GM23338 (cell line): ENCODE measurements around the gene TLR5. TPM values are rescaled to one million over a fixed set of nuclear protein-coding genes. Genes with fewer than 3 reads are reported as not detected.

Source experiments
- ATAC-seq: fragments of 200-7000 bp; cut with Tn5 transposase; 3 replicates; pipeline ENCODE4 v1.9.1; 2020
- DNase-seq: peaks from one replicate; pipeline ENCODE4 v3.0.0-alpha.2; 2015; ENCODE audit warnings: low spot score
- H2AFZ ChIP-seq: fragments of 200-600 bp; sonication (generic); 2 replicates; pipeline ENCODE4 v1.8.0; 2016; ENCODE audit warnings: antibody characterized with exemption, mild to moderate bottlenecking, moderate library complexity
- H3F3A ChIP-seq: fragments of 200-600 bp; sonication (generic); replicated peaks from 2 replicates; pipeline ENCODE4 v1.8.0; 2017; ENCODE audit warnings: antibody characterized with exemption, mixed run types, low read depth
- H3K27ac ChIP-seq: fragments of 200-600 bp; sonication (generic); 2 replicates; pipeline ENCODE4 v1.6.1; 2016; ENCODE audit warnings: low read depth
- H3K27me3 ChIP-seq: fragments of 200-600 bp; sonication (generic); 2 replicates; pipeline ENCODE4 v1.8.0; 2016; ENCODE audit warnings: mild to moderate bottlenecking, mixed run types, moderate library complexity; ENCODE audit not compliant: insufficient read depth
- H3K36me3 ChIP-seq: fragments of 200-600 bp; sonication (generic); 2 replicates; pipeline ENCODE4 v1.8.0; 2016; ENCODE audit warnings: mild to moderate bottlenecking; ENCODE audit not compliant: insufficient read depth
- H3K4me1 ChIP-seq: fragments of 200-600 bp; sonication (generic); 2 replicates; pipeline ENCODE4 v1.8.0; 2016; ENCODE audit warnings: mild to moderate bottlenecking, moderate library complexity; ENCODE audit not compliant: insufficient read depth
- H3K4me2 ChIP-seq: fragments of 200-600 bp; sonication (generic); 2 replicates; pipeline ENCODE4 v1.7.1; 2017; ENCODE audit warnings: mixed run types
- H3K4me3 ChIP-seq: fragments of 200-600 bp; sonication (generic); 2 replicates; pipeline ENCODE4 v1.6.1; 2016; ENCODE audit warnings: mixed run types
- H3K79me2 ChIP-seq: fragments of 200-600 bp; sonication (generic); replicated peaks from 2 replicates; pipeline ENCODE4 v1.8.0; 2017; ENCODE audit warnings: mild to moderate bottlenecking; ENCODE audit not compliant: insufficient read depth
- H3K9me2 ChIP-seq: fragments of 200-600 bp; sonication (generic); 2 replicates; pipeline ENCODE4 v1.8.0; 2017; ENCODE audit not compliant: insufficient read depth
- H4K20me1 ChIP-seq: fragments of 200-600 bp; sonication (generic); replicated peaks from 2 replicates; pipeline ENCODE4 v1.8.0; 2017; ENCODE audit warnings: mild to moderate bottlenecking; ENCODE audit not compliant: insufficient read depth
- H3K27ac Mint-ChIP-seq: 2 replicates; pipeline ENCODE4 v1.8.0; 2020; ENCODE audit warnings: inconsistent platforms, mild to moderate bottlenecking, moderate library complexity, mixed read lengths
- H3K27me3 Mint-ChIP-seq: 3 replicates; pipeline ENCODE4 v1.8.0; 2022; ENCODE audit warnings: low read depth, mild to moderate bottlenecking, moderate library complexity, mixed read lengths, inconsistent platforms; ENCODE audit not compliant: insufficient read depth, poor library complexity
- H3K36me3 Mint-ChIP-seq: 3 replicates; pipeline ENCODE4 v1.8.0; 2021; ENCODE audit warnings: low read depth, mild to moderate bottlenecking, inconsistent platforms, moderate library complexity, mixed read lengths
- H3K4me1 Mint-ChIP-seq: 3 replicates; pipeline ENCODE4 v1.8.0; 2020; ENCODE audit warnings: mild to moderate bottlenecking, inconsistent platforms, mixed read lengths
- H3K4me3 Mint-ChIP-seq: 3 replicates; pipeline ENCODE4 v1.8.0; 2021; ENCODE audit warnings: moderate library complexity, mild to moderate bottlenecking, inconsistent platforms, mixed read lengths
- H3K9me3 Mint-ChIP-seq: 3 replicates; pipeline ENCODE4 v1.8.0; 2020; ENCODE audit warnings: moderate library complexity, mild to moderate bottlenecking, inconsistent platforms, mixed read lengths
- CREB1 ChIP-seq: fragments of 250-450 bp; sonication (Bioruptor Pico); IDR thresholded peaks from 2 replicates; pipeline ENCODE4 v1.5.0; 2020; ENCODE audit warnings: low read depth, mild to moderate bottlenecking, moderate library complexity
- CTCF ChIP-seq, 2 experiments: fragments of 200-600 bp in 1 of 2; sonication (generic) in 1 of 2; conservative IDR thresholded peaks; 2 replicates each; pipeline versions ENCODE4 v1.5.1 to v1.6.1; 2016 to 2017; ENCODE audit warnings: antibody characterized with exemption in 2 of 2, low read depth in 2 of 2, mild to moderate bottlenecking in 2 of 2, moderate library complexity in 1 of 2
- ETS1 ChIP-seq: IDR thresholded peaks from 2 replicates; pipeline ENCODE4 v1.6.1; 2016; ENCODE audit warnings: antibody characterized with exemption
- EZH2 ChIP-seq: fragments of 200-600 bp; sonication (generic); IDR thresholded peaks from one replicate; pipeline ENCODE4 v1.8.0; 2017; ENCODE audit warnings: antibody characterized with exemption, mild to moderate bottlenecking, low read depth; ENCODE audit not compliant: unreplicated experiment
- EZH2phosphoT487 ChIP-seq: fragments of 200-600 bp; sonication (generic); IDR thresholded peaks from one replicate; pipeline ENCODE4 v1.8.1; 2018; ENCODE audit warnings: antibody characterized with exemption; ENCODE audit not compliant: unreplicated experiment
- JUNB ChIP-seq: IDR thresholded peaks from one replicate; pipeline ENCODE4 v1.6.1; 2016; ENCODE audit warnings: antibody characterized with exemption; ENCODE audit not compliant: unreplicated experiment
- NANOG ChIP-seq: IDR thresholded peaks from 2 replicates; pipeline ENCODE4 v1.6.1; 2016; ENCODE audit warnings: antibody characterized with exemption, borderline replicate concordance
- POLR2AphosphoS5 ChIP-seq: IDR thresholded peaks from 2 replicates; pipeline ENCODE4 v1.6.1; 2016; ENCODE audit warnings: antibody characterized with exemption, low read depth
- REST ChIP-seq: IDR thresholded peaks from one replicate; pipeline ENCODE4 v1.6.1; 2018; ENCODE audit warnings: antibody characterized with exemption; ENCODE audit not compliant: unreplicated experiment
- STAT1 ChIP-seq: IDR thresholded peaks from one replicate; pipeline ENCODE4 v1.6.1; 2016; ENCODE audit warnings: antibody characterized with exemption; ENCODE audit not compliant: unreplicated experiment
- ZNF114 ChIP-seq: fragments of 250-450 bp; sonication (Bioruptor Pico); IDR thresholded peaks from 2 replicates; pipeline ENCODE4 v1.5.0; 2020; ENCODE audit warnings: mild to moderate bottlenecking, moderate library complexity
- ZNF331 ChIP-seq: fragments of 250-450 bp; sonication (Bioruptor Pico); IDR thresholded peaks from 2 replicates; pipeline ENCODE4 v1.5.0; 2020; ENCODE audit warnings: low read depth, mild to moderate bottlenecking, moderate library complexity
- ZNF462 ChIP-seq: fragments of 250-450 bp; sonication (Bioruptor Pico); IDR thresholded peaks from 2 replicates; pipeline ENCODE4 v1.5.0; 2020; ENCODE audit warnings: mild to moderate bottlenecking, moderate library complexity
- polyA plus RNA-seq: library from polyadenylated mRNA; unstranded; fragments of >200 nt; fragmentation: Nextera tagmentation; extraction: Ambion mirVana; gene quantifications from 2 replicates; pipeline ENCODE4 v1.2.1, GENCODE V29; 2016
- total RNA-seq: library from RNA; depleted of rRNA; stranded (reverse); fragments of >200 nt; shearing (Covaris generic); gene quantifications from 2 replicates; pipeline ENCODE4 v1.2.3, GENCODE V29; 2014

TLR5 gene
- total and polyA plus RNA-seq, 2 experiments from 2014 or later, result 0.10 to 0.39 TPM

GRCh38 chr1:223123011-223123610, 19.9 kb downstream of the TLR5 start:
- no peaks in the 10 kb centered on the region for H3K36me3 ChIP-seq
- Mint-ChIP-seq H3K4me3 (no peak overlapping the region), H3K36me3 (0 out of 3 replicates have a peak, but pooled peaks cover 2% of the 10 kb centered on the region), H3K27me3 (peaks cover 9% of the 10 kb centered on the region), H3K27ac (no peak overlapping the region), H3K9me3 (no peaks in the 10 kb centered on the region), H3K4me1 (peaks cover 28% of the 10 kb centered on the region; the same call in 2 of the 3 replicates)
- H3K9me2 ChIP-seq, result no peaks in the 10 kb centered on the region
- no peak for DNase-seq
- no peak for TF ChIP-seq EZH2
- TF ChIP-seq JUNB, result no peak
- TF ChIP-seq REST, result no peak
- TF ChIP-seq ZNF114 (CRISPR knock-in tag), result no peak
- no peak for TF ChIP-seq CTCF (conservative IDR thresholded peaks at IDR 0.05; ENCODE audit: low read depth in 2 of 2)
- no peak for TF ChIP-seq ETS1
- no peak for TF ChIP-seq ZNF331 (CRISPR knock-in tag)
- no peak for TF ChIP-seq STAT1
- no peak for TF ChIP-seq EZH2phosphoT487
- no peak for TF ChIP-seq CREB1 (CRISPR knock-in tag)
- TF ChIP-seq ZNF462 (CRISPR knock-in tag), result no peak
- TF ChIP-seq NANOG, result no peak
- TF ChIP-seq POLR2AphosphoS5, result no peak
- ATAC-seq, result no peak
- no peak overlapping the region for H3K4me3 ChIP-seq
- no peak overlapping the region for H3K27ac ChIP-seq
- H2AFZ ChIP-seq, result peak overlapping the region; percentile 33; the same call in 1 of the 2 replicates
- H3K4me1 ChIP-seq, result peaks cover 15% of the 10 kb centered on the region
- H3K27me3 ChIP-seq, result peaks cover 7% of the 10 kb centered on the region; the same call in 1 of the 2 replicates
- H4K20me1 ChIP-seq, result no peaks in the 10 kb centered on the region
- H3F3A ChIP-seq, result no peaks in the 10 kb centered on the region
- no peaks in the 10 kb centered on the region for H3K79me2 ChIP-seq
- H3K4me2 ChIP-seq, result peak overlapping the region; percentile 17; the same call in 1 of the 2 replicates
